Activated CD8-positive, alpha-beta memory T cell treated with anti-CD3 and anti-CD28 coated beads for 1 hour (primary cell): Measurements from ENCODE around the gene NSDHL.
"Not testable (repeated sequence)": the region's sequence is repeated elsewhere in the genome, so short reads cannot be mapped to it uniquely, and the experiment has no call there.

ENCODE experiments used
- DNase-seq, 2 donors: peaks; one replicate each; pipeline ENCODE4 v3.0.0-alpha.2; 2020; ENCODE audit warnings: low read depth in 1 of 2; ENCODE audit errors: extremely low read depth in 1 of 2

Gene NSDHL

DNA sequence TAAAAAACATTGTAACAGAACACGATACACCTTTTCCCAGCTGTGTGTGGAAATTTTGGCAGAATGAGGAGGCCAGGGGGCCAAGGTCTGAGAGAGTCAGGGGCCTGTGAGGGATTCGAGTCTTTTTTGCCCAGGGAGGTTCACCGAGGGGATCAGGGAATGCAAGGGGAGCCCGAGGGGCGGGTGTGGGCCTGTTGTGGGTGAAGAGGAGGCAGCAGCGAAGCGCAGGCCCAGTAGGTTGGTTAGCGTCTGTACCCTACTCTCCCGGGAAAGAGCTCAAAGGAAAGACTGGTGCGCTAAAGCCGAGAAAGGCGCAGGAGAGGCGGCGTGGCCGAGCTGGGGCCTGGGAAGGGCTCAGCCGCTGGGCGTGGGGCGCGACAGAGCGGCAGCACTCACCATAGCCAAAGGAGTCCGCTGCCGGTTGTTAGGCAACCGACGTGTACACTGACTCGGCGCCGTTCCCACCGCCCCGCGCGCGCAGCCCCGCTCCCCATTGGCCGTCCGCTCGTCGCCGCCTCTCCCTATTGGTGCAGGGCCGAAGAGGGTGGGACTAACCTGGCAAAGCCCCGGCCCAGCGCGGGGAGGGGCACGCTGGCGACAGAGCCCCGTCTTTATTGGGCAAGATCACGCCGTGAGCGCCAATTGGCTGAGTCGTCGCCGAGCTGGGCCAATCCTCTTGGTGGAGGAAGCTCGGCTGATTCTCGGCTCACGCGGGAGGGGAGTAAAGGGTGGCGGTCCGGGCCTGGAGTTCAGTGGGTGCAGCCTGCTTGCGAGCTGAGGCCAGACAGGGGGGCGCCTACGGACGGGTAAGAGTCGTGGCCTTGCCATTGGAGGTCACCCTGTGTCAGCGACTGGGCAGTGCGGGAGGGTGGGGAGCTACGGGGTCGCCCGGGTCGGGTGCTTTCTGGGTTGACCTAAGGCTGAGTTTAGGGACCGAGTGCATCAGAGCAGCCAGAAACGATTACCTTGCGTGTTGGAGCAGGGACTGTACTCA, at the start of gene NSDHL, which contains the start of gene CETN2:
NSDHL (plus strand) TSS at position 752 of the 994 bp plus-strand sequence. CDS start 15,262 bp downstream, outside the sequence.
CETN2 (minus strand) TSS at position 446 of the 994 bp plus-strand sequence; CDS start at position 399, 47 bp downstream.
- DNase-seq = peak; percentile 78 to 85

DNA sequence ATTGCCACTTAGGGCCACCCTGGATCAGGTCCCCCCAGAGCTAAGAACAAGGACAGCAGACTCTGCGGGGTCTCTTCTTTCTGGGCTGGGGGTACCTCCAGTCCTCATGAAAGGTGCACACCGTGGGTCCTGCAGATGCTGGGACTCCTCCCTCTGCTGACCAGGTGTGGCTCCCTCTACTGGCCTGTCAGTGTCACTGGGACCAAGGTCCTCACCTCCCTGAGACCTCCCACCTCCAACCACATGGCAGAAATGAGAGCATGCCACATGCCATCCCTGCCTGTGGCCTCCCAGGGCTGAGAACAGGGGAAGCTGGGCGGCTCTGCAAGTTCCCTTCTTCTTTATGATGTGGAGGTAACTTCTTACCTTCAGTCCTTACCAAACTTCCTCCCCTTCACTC, 43.8 kb upstream of the NSDHL start:
- not testable (repeated sequence) for DNase-seq

DNA sequence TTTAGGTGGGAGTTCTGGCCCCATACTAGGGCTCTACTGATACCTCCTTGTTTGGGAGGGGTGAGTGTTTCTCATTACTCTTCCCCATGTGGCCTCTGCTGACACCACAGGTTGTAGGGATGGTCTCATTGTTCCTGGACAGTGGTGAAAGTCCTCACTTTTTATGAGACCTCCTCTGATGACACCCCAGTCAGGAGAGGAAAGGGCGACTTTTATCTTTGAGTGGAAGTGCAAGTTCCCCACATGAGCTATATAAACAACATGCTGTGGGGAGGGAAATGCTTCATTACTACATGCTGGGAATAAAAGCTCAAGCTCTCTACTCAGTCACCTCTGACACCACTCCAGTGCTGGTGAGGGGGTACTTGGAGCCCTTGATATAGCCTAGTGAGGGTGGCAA, 31.9 kb upstream of the NSDHL start:
- no peak for DNase-seq

DNA sequence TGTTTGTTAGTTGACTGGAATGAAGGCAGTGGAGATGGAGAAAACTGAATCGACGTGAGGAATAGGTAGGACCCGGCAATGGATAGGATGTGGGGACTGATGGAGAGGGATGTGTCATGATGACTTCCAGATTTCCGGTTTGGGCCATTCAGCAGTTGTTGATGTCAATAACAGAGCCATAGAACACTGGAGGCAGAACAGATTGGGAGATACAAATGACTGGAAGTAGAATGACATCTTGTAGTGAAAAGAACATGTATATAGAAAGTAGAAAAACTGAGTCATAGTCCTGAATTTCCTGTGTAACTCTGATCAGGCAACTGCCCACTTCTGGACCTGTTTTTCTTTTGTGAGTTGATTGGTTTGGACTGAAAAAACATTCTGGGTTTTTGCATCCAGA, 24.8 kb upstream of the NSDHL start:
- DNase-seq = no peak

DNA sequence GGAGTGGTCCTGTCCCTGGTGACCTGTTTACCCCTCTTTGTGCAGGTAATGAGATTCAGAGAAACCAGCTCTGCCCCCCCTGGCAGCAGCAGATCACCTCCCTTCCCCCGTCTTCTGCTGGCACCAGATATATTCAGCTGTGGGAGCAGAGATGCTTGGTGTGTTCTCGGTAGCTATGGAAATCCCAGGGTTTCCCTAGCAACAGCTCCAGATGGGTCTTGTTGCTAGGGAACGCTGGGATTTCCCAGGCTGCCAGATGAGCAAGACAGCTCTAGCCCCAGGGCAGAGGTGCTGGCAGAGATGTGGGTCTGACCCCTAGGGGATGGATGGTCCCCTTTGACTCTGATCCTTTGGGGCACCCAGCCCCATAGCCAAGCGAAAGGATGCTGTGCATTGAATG, 20.5 kb upstream of the NSDHL start:
- no peak for DNase-seq

DNA sequence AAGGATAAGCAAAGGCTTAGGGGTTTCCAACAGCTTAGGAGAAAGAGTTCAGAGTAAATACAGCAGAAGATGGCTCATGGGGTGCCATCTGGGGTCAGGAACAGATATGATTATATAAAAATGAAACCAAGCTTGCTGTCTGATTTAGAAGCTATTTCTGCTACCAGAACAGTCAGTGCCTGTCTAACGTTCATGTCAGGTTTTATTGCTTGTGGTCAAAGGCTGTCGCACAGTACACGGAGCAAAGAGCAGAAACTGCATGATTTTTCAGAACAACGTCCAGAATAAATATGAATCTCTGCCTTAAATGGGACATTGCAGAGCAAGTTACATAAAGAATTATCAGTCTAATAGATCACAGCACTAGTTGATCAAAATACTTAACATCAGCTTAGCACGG, 17.7 kb upstream of the NSDHL start:
- no peak for DNase-seq

DNA sequence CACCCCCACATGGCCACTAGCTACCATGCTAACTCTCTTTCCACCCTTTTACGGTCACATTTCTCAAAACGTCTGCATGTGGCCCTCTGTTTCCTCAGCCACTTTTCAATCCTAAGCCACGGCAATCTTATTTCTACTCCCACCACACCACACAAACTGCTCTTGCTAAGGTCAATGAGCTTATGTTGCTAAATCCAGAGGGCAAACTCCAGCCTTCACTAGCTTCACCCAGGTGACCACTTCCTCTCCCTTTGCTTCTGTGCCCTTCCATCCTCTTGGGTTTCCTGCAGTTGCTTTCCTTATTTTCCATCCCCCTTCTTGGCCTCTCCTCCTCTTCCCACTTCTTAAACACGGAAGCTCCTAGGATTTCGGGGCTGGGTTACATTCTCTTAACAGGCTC, 16.8 kb upstream of the NSDHL start:
- no peak for DNase-seq

DNA sequence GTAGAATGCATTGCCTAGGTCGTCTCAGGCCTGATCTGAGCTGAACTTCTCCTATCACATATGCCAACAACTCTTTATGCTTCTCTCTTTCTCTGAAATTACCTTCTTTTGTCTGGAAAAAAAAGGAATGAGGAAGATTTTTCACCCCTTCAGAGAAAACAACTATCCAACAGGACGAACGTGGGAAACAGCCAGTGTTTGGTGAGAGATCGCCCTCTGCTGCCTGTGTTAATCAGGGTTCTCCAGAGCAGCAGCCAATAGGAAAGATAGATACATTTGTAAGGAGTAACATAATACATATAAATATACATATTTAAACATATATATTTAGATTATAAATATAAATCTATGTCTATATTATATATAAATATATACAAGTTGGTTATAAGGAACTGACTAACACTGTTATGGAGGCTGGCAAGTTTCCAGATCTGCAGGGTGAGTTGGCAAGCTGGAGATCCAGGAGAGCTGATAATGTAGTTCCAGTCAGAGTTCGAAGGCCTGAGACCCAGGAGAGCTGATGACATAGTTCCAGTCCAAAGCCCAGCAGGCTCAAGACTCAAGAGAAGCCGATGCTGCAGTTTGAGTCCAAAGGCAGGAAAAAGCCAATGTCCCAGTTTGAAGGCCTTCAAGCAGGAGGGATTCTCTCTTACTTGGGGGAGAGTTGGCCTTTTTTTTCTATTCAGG, 13.6 kb upstream of the NSDHL start:
- no peak for DNase-seq

DNA sequence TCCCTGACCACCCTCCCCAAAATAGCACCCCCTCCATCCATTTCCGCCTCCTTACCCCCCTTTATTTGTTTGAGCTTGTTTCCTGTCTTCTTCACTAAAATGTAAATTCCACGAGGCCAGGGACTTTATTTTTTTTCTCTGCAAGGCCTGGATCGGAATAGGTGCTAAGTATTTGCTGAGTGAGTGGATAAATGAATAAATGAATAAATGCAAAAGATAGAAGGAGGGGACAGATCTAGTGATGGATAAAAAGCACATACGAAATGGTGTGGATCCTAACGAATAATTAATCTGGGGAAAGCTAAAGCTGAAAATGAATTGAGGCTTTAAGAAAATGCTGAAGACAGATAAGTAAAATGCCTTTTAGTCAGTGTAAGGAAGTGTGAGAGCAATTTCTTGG, 12.5 kb upstream of the NSDHL start:
- no peak for DNase-seq

DNA sequence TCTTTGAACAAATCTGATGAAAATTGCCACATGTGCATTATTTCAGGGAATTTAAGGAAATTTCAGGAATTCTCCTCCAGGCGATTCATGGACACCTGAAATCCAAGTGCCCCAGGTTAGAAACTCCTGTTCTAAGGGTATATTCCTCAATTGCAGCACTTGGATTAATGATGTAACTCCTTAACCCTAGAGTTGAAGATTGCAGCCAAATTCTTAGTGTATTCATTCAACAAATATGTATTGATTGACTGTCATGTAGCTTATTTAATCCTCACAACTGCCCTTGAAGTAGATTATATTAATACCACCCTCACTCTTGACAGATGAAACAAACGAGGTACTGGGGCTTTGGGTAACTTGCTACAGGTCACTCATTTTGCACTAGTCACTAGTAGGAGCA, 11.6 kb upstream of the NSDHL start:
- no peak for DNase-seq

DNA sequence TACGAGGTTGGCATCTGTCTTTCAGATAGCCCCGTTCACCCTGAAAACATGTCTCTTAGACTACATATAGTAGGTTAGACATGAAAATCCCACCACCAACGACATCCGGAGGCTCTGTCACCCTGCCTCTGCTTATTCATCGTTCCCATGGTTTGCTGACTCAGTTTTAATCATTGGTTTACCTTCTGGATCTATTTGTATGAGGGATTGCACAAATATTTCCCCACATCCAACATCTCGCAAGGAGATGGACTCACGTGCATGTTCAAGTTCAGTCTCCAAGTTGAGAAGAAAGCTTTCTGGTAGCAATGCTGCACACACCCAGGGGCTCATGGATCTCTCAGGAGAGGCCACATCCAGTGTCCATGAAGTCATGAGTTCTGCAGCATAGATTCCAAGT, 11.1 kb upstream of the NSDHL start:
- DNase-seq = no peak

DNA sequence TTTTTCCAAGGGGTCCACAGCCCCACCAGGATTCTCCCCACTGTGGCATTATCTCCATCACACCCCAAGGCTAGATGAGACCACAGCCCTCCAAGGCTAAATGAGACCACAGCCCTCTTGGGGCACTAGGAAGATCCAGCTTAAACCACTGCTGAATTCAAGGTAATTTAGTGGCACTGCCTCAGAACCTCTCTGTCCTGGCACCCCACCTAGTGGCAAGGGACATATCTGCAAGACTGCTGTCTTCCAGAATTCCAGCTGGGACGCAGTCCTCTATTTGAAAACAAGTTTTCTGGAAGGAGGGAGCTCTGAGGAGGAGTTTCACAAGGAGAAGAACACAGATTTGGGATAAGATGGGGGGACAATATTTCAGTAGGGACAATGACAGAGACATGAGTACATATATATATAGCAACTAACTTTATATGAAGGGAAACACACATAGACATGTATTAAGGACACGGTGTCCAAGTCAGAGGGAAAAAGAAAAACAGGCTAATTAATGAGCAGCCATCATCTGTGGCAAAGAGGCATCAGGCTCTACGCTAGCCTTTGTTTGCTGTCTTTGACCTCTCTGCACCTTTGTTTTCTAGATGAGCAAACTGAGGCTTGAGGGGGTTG, 9.6 kb upstream of the NSDHL start:
- DNase-seq = no peak

DNA sequence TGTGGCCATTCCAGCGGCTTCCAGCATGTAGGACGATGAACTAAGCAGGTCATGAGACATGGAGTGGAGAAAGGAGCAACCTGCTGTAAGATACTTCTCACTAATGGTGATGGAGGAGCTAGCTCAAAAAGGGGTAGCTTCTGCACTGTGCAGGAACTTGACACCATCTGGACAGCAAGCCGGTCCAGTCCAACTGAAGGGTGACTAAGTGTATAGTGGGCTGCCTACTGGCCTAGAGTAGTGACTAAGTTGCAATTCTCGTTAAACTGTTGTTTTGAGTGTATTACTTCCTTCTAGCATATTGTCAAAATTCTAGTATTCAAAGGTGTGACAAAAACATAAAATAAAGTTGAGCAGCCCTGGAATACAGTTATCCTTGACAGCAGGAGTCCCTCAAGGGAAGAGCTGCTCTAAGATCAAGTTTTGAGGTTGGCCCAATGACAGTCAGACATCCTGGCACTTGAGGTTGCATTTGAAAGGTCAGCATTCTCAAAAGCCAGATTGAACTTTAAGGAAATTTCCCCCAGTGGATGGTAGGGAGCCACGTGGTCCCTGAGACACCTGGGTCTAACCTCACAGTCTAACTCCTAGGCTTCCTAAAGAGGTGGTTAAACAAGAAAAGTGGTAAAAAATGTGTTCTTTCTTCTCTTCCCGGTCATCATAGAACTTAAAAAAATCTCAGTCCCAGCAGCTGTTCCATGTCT, 8.3 kb upstream of the NSDHL start:
- no peak for DNase-seq

DNA sequence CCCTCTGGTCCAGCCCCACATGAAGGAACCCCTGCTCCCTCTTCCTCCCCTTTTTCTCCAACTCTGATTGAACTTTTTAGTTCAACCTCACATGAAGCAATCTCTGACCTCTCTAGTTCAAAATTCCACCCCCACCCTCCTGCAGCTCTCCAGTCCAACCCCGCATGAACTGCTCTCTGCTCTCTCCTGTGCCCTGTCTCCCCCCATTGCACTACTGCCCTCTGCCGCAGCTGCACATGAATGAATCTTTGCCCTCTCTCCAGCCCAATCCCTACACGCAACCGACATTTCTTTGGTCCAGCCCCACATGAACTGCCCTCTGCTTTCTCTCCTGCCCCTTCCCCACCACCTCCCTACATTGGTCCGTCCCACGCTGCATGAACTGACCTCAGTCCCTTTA, 7.2 kb upstream of the NSDHL start:
- DNase-seq = no peak

DNA sequence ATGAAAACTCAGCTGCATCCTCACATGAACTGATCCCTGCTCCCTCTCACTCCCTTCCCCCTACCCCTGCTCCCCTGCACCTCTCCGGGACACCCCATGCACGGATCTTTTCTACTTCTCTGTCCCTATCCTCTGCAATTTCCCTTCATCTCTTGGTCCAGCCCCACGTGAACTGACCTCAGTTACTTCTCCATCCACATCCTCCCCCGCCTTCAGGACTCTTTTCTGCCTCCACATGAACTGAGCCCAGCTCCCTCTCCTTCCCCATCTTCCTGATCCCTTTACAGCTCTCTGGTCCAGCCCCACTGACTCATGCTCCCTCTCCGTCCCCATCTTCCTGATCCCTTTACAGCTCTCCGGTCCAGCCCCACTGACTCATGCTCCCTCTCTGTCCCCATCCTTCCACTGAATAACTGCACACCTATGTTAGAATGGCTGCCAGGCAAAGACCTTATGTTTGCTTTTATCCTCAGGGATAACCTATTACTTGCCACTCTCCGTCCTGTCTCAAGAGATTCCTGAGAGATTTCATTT, 6.0 kb upstream of the NSDHL start:
- no peak for DNase-seq

DNA sequence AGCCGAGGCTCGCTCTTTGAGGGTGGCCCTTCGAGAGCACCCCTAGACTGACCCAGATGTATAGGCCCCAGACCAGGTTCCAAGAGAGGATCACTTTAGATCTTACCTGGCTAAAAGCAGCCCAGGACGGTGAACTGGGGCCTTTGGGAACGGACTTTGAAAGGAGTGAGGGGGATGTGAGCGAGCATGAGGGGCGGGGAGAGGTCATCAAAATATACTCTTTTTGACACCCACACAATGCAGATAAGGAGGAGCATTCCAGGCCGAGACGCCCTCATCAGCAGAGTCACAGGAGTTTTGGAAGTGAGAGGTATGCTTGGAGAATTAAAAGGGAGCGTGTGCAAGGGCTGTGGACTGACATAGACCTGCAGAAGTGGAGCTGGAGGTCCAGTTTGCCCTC, 528 bp downstream of the NSDHL start:
- DNase-seq = no peak

DNA sequence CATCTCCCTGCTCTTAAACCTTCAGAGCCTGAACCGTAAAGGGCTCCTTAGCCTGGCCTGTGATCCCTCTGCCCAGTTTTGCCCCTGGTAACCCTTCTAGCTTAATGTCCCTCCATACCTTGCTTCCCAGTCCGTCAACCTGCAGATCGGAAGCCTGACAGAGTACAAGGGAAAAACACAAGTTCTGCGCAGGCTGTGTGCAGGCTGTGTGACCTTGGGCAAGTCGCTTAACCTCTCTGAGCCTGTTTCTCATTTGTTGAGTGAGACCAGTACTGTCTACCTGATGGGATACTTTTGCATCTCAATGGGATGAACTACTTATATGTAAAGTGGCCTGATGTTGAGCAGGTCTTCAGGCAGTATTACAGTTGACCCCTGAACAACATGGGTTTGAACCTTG, 1.7 kb downstream of the NSDHL start:
- no peak for DNase-seq

DNA sequence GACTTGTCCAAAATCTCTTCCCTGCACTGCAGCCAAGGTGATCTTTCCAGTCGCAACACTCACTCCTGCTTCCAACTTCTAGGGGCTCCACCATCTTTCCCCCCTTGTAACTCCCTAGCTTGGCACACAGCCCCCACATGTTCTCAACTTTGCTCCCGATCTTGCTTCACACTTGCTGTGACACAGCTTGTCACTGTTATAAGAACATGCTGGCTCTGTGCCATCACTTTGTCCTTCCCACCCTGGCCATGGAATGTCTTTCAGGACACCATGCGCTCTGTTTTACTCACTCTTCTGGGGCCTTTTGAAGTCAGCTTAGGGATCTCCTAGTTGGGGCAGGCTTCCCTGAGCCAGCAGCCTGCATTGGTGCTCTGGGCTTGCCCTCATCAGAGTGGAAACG, 2.5 kb downstream of the NSDHL start:
- DNase-seq = no peak

DNA sequence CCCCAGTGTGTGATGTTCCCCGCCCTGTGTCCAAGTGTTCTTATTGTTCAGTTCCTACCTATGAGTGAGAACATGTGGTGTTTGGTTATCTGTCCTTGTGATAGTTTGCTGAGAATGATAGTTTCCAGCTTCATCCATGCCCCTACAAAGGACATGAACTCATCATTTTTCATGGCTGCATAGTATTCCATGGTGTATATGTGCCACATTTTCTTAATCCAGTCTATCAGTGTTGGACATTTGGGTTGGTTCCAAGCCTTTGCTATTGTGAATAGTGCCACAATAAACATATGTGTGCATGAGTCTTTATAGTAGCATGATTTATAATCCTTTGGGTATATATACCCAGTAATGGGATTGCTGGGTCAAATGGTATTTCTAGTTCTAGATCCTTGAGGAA, 4.6 kb downstream of the NSDHL start:
- DNase-seq = not testable (repeated sequence)

DNA sequence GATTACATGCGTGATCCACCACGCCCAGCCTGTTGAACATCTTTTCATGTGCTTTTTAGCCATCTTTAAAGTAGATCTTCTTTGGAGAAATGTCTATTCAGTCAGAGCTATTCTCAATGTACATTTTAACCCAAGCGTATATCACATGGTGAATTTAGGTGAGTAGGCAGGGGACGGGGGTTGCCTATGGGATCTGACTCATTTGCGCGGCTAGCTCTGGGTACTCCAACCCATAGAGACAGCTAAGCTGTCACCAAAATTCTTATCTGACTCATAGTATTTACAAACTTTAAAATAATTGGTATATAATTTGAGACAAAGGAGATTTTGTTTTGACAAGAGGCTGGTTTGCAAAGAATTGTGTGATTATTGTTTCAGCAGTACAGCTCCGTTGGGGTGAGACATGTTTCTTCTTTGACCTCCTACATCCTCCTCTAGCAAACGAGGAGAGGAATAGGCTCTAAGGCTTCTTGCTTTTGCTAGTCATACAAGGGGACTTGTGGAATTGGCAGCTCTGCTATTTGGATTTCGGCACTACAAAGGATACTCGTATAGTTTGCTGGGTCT, 12.0 kb downstream of the NSDHL start:
- DNase-seq = no peak
